Measurements from ENCODE around the gene TSC22D3. TPM values are rescaled to one million over a fixed set of nuclear protein-coding genes. Genes with fewer than 3 reads are reported as not detected.
A peak's percentile ranks its signal among the peaks of the same experiment; 100 is the strongest.

The TSC22D3 gene
- total and polyA plus RNA-seq, 2 experiments from 2014 or later, result 235 to 297 TPM

DNA sequence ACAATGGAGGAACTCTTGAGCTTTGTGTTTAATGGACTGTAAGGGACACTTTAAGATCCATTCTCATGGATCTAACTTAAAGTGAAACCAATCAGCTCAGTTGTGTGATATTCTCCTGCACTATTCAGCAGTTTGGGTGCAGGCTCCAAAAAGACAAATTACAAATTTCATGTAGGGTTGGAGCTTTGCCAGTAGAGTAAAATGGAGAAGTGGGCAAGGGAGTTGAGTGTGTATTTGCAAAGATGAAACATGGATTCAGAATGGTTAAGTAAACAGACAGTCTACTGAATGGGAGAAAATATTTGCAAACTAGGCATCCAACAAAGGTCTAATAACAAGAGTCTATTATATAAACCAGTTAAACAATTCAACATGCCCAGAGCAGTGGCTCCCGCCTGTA is 28.8 kb upstream of the TSC22D3 start:
- Histone ChIP-seq H3K27me3 (no peaks in the 10 kb centered on the region), H3K9me3 (ENCODE audit: low read depth) (no peaks in the 10 kb centered on the region), H3K27ac (no peak overlapping the region), H3K4me3 (no peak overlapping the region), H3K4me1 (ENCODE audit: low read depth) (no peaks in the 10 kb centered on the region), H3K36me3 (no peaks in the 10 kb centered on the region)
- no peak for DNase-seq (ENCODE audit: low read depth in 1 of 2, low spot score in 1 of 2)
- TF ChIP-seq, protein P1, sequence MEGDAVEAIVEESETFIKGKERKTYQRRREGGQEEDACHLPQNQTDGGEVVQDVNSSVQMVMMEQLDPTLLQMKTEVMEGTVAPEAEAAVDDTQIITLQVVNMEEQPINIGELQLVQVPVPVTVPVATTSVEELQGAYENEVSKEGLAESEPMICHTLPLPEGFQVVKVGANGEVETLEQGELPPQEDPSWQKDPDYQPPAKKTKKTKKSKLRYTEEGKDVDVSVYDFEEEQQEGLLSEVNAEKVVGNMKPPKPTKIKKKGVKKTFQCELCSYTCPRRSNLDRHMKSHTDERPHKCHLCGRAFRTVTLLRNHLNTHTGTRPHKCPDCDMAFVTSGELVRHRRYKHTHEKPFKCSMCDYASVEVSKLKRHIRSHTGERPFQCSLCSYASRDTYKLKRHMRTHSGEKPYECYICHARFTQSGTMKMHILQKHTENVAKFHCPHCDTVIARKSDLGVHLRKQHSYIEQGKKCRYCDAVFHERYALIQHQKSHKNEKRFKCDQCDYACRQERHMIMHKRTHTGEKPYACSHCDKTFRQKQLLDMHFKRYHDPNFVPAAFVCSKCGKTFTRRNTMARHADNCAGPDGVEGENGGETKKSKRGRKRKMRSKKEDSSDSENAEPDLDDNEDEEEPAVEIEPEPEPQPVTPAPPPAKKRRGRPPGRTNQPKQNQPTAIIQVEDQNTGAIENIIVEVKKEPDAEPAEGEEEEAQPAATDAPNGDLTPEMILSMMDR (IDR thresholded peaks at IDR 0.05; ENCODE audit: low read depth, low read length), result no peak

DNA sequence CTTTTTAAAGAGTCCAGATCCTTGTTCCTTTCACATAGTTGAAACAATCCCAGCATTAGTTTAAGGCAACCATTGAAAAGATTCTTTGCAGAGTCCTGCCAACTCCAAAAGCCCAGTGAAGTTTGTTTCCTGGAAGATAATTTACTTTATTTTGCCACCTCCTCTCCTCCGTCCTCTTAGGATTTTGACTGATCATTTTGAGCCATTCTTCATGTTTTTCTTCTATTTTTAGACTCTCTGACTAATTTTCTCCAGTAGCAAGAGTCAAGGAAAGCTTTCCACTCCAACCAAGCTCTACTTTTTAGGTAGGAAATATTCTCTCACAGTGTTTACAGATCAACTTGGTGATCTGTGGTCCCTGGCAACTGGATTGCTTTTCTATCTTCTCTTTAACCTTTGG is 12.2 kb upstream of the TSC22D3 start:
- peak in 1 of 2 donors; percentile 4 for DNase-seq (ENCODE audit: low read depth in 1 of 2, low spot score in 1 of 2)

DNA sequence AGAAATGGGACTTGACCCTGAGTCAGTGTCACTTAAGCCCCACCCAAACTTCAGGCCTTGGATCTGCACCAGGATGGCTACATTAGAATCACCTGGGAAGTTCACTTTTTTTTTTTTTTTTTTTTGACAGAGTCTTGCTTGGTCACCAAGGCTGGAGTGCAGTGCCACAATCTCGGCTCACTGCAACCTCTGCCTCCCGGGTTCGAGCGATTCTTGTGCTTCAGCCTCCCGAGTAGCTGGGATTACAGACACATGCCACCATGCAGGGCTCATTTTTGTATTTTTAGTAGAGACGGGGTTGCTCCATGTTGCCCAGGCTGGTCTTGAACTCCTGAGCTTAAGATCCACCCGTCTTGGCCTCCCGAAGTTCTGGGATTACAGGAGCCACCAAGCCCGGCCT is 4.9 kb upstream of the TSC22D3 start:
- H3K4me1 ChIP-seq (ENCODE audit: low read depth), result peaks cover 4% of the 10 kb centered on the region
- H3K27me3 ChIP-seq, result no peaks in the 10 kb centered on the region
- H3K4me3 ChIP-seq, result no peak overlapping the region
- H3K36me3 ChIP-seq, result no peaks in the 10 kb centered on the region
- no peak overlapping the region for H3K27ac ChIP-seq
- DNase-seq (ENCODE audit: low read depth in 1 of 2, low spot score in 1 of 2), result no peak
- no peaks in the 10 kb centered on the region for H3K9me3 ChIP-seq (ENCODE audit: low read depth)
- TF ChIP-seq, protein P1 (IDR thresholded peaks at IDR 0.05; ENCODE audit: low read depth, low read length), result no peak

More for the DNA sequence above, 12.2 kb upstream of the TSC22D3 start:
- Histone ChIP-seq H3K27me3 (no peaks in the 10 kb centered on the region), H3K27ac (no peak overlapping the region), H3K36me3 (no peaks in the 10 kb centered on the region), H3K9me3 (ENCODE audit: low read depth) (no peaks in the 10 kb centered on the region), H3K4me3 (no peak overlapping the region), H3K4me1 (ENCODE audit: low read depth) (no peaks in the 10 kb centered on the region)
- TF ChIP-seq, protein P1 (IDR thresholded peaks at IDR 0.05; ENCODE audit: low read depth, low read length), result no peak

DNA sequence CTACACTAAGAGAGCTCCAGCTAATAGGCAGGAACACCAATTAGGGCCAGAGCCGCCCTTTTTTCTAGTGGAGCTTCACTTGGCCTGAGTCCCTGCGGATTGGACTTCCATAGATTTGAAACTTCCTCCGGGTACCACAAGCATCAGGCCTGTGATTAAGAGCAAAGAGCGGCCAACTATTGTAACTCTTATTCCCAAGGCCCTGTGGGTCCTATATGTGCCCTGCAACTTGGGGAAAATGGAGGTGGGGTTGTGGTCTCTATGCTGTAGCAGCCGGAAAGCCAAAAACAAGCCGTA is 1.9 kb upstream of the TSC22D3 start, which contains the start of gene NCBP2L:
NCBP2L (plus strand) TSS at position 198 of the 297 bp plus-strand sequence. CDS start 16,488 bp downstream, outside the sequence.
- TF ChIP-seq, protein P1 (IDR thresholded peaks at IDR 0.05; ENCODE audit: low read depth, low read length), result no peak
- Histone ChIP-seq H3K9me3 (ENCODE audit: low read depth) (no peaks in the 10 kb centered on the region), H3K4me3 (peak within 1 kb of the TSS; percentile 36), H3K36me3 (no peaks in the 10 kb centered on the region), H3K4me1 (ENCODE audit: low read depth) (peaks cover 18% of the 10 kb centered on the region), H3K27me3 (no peaks in the 10 kb centered on the region), H3K27ac (no peak within 1 kb of the TSS)
- no peak for DNase-seq (ENCODE audit: low read depth in 1 of 2, low spot score in 1 of 2)

DNA sequence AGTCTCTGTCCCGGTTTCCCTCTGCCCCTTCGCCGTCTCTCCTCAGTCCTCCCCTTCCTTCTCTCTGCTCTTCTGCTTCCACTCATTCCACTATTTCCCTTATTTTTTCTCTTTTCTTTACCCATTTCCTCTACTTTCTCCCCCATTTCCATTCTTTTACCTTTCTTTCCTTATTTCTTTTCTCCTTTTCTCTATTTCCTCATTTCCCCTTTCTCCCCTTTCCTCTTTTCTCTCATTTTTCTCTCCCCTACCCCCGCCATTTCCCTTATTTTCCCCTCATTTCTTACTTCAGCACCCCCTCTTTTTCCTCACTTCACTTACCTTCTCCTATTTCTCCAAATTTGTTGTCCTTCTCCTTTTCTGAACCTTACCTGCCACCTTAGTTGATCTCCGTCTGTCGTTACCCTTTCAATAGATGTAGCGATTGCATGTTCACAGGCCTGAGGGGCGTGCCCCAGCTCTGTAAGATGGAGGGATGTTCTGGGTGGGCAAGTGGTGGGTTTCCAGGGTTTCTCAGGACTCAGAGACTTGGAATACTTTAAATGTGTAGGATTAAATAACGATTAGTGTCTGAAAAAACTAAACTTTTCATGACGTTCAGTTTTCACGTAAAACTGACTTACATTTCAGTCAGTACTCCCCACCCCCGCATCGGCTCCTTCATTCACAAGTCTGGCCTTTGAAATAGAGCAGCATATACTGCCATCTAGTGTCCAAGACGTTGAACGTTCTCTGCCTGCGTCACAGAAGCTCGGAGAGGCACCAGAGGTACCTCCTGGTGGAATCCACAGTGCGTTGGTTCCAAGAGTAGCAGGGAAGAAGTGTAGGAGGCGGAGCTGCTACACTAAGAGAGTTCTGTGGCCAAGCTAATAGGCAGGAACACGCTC is 1.3 kb upstream of the TSC22D3 start:
- H3K9me3 ChIP-seq (ENCODE audit: low read depth), result no peaks in the 10 kb centered on the region
- no peaks in the 10 kb centered on the region for H3K36me3 ChIP-seq
- TF ChIP-seq, protein P1 (IDR thresholded peaks at IDR 0.05; ENCODE audit: low read depth, low read length), result peak; percentile 57
- no peaks in the 10 kb centered on the region for H3K27me3 ChIP-seq
- H3K4me1 ChIP-seq (ENCODE audit: low read depth), result peaks cover 18% of the 10 kb centered on the region
- no peak overlapping the region for H3K27ac ChIP-seq
- DNase-seq (ENCODE audit: low read depth in 1 of 2, low spot score in 1 of 2), result peak; percentile 94
- H3K4me3 ChIP-seq, result peak overlapping the region; percentile 36
